Measurements from ENCODE around the gene GZMH. TPM values are rescaled to one million over a fixed set of nuclear protein-coding genes. Genes with fewer than 3 reads are reported as not detected.

The GZMH gene
- total RNA-seq, 1 experiment from 2014 or later: not detected

DNA sequence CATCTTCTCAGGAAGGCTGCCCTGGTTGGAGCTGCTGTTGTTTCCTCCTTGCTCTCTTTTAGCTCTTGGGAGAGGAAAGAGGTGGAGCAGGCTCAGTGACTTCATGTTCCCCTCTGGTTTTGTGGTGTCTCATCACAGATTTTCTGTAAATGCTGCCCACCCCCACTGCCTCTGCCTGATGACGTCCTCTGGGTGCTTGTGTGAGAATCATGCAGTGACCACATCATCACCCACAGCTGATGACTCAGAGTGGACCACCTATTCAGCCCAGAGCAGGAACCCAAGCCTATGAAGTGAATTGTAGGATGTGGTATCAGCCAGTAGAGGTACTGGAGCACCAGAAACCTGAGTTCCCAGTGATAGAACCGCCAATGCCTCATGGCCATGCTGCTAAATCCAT is 24.7 kb upstream of the GZMH start, which contains the start of gene GZMB:
TSS of gene GZMB (minus strand) at position 33 of the 400 bp plus-strand sequence. CDS start at position 3, 30 bp downstream.
- no peaks in the 10 kb centered on the region for H4K20me1 ChIP-seq (ENCODE audit: insufficient read depth)
- no peaks in the 10 kb centered on the region for H3K27me3 ChIP-seq (ENCODE audit: insufficient read depth, low read depth)
- H3K4me3 ChIP-seq: no peak within 1 kb of the TSS
- no TSS peak for BruUV-seq (replicated peaks)
- POLR2A ChIA-PET (ENCODE audit: unreplicated experiment): no interaction called here
- H3F3A ChIP-seq (ENCODE audit: insufficient read depth, low read depth): no peaks in the 10 kb centered on the region
- no peaks in the 10 kb centered on the region for H3K9me2 ChIP-seq (ENCODE audit: insufficient read depth)
- no peaks in the 10 kb centered on the region for H3K9me3 ChIP-seq (ENCODE audit: insufficient read depth, low read depth)
- H3K27ac ChIP-seq: no peak within 1 kb of the TSS
- no peak for DNase-seq
- H2AFZ ChIP-seq: no peak within 1 kb of the TSS
- no peaks in the 10 kb centered on the region for H3K4me1 ChIP-seq (replicated peaks; ENCODE audit: insufficient read depth)
- CTCF ChIA-PET: no interaction called here
- H3K36me3 ChIP-seq (ENCODE audit: low read depth): no peaks in the 10 kb centered on the region
- no peak within 1 kb of the TSS for H3K4me2 ChIP-seq
- intact Hi-C loops (cut with micrococcal nuclease; ENCODE audit: unreplicated experiment): no loop called here
- TF ChIP-seq, protein P1, sequence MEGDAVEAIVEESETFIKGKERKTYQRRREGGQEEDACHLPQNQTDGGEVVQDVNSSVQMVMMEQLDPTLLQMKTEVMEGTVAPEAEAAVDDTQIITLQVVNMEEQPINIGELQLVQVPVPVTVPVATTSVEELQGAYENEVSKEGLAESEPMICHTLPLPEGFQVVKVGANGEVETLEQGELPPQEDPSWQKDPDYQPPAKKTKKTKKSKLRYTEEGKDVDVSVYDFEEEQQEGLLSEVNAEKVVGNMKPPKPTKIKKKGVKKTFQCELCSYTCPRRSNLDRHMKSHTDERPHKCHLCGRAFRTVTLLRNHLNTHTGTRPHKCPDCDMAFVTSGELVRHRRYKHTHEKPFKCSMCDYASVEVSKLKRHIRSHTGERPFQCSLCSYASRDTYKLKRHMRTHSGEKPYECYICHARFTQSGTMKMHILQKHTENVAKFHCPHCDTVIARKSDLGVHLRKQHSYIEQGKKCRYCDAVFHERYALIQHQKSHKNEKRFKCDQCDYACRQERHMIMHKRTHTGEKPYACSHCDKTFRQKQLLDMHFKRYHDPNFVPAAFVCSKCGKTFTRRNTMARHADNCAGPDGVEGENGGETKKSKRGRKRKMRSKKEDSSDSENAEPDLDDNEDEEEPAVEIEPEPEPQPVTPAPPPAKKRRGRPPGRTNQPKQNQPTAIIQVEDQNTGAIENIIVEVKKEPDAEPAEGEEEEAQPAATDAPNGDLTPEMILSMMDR (conservative IDR thresholded peaks at IDR 0.05): no peak
- TF ChIP-seq EZH2 (IDR thresholded peaks at IDR 0.05; ENCODE audit: low read depth): no peak
- no peaks in the 10 kb centered on the region for H3K79me2 ChIP-seq (ENCODE audit: low read depth)

DNA sequence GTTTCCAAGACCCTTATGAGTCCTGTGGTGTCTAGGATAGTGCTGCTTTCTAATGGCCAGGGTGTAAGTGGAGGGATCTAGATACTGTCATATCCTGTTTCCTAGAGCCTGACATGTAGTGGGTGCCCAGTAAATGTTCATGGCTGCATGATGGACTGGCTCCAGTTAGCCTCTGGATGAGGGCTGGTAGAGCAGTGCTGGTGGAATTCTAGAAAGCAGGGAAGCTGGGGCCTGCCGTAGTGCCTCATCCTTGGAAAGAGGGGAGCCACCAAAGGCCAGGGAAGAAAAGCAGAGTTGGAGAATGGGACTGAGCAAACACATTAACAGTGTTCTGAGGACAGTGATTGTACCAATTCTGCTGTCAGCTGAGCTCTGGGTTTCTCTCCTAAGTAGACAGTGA is 23.9 kb upstream of the GZMH start:
- DNase-seq: no peak
- H3K27me3 ChIP-seq (ENCODE audit: insufficient read depth, low read depth): no peaks in the 10 kb centered on the region
- no peaks in the 10 kb centered on the region for H3K9me2 ChIP-seq (ENCODE audit: insufficient read depth)
- ChIA-PET POLR2A (ENCODE audit: unreplicated experiment) (no interaction called here), CTCF (no interaction called here)
- no peaks in the 10 kb centered on the region for H4K20me1 ChIP-seq (ENCODE audit: insufficient read depth)
- no peak for TF ChIP-seq EZH2 (IDR thresholded peaks at IDR 0.05; ENCODE audit: low read depth)
- TF ChIP-seq, protein P1 (conservative IDR thresholded peaks at IDR 0.05): no peak
- intact Hi-C loops (cut with micrococcal nuclease; ENCODE audit: unreplicated experiment): no loop called here
- no peak overlapping the region for H3K27ac ChIP-seq
- H3K36me3 ChIP-seq (ENCODE audit: low read depth): no peaks in the 10 kb centered on the region
- no peak overlapping the region for H3K4me3 ChIP-seq
- no peaks in the 10 kb centered on the region for H3K9me3 ChIP-seq (ENCODE audit: insufficient read depth, low read depth)
- no peaks in the 10 kb centered on the region for H3K79me2 ChIP-seq (ENCODE audit: low read depth)
- H3F3A ChIP-seq (ENCODE audit: insufficient read depth, low read depth): no peaks in the 10 kb centered on the region
- H3K4me1 ChIP-seq (replicated peaks; ENCODE audit: insufficient read depth): no peaks in the 10 kb centered on the region
- BruUV-seq (replicated peaks): no TSS peak
- H3K4me2 ChIP-seq: no peak overlapping the region
- H2AFZ ChIP-seq: no peak overlapping the region

DNA sequence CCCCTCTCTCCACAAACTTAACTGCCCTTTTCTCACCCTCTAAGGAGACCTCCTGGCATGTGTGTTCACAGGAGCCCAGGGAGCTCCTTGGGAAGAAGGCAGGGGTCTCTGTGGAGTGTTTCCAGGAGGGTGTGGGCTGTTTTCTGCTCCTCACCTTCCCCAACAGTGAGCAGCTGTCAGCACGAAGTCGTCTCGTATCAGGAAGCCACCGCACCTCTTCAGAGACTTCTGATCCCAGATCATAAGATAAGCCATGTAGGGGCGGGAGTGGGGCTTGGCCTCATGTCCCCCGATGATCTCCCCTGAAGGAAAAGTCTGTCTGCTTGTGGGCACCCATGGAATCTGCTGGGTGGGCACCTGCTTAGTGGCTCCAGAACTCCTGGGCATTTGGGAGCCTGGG is 23.3 kb upstream of the GZMH start:
- BruUV-seq (replicated peaks): no TSS peak
- intact Hi-C loops (cut with micrococcal nuclease; ENCODE audit: unreplicated experiment): no loop called here

More for the DNA sequence above, 23.3 kb upstream of the GZMH start:
- no peak overlapping the region for H3K4me3 ChIP-seq
- no peaks in the 10 kb centered on the region for H4K20me1 ChIP-seq (ENCODE audit: insufficient read depth)
- H3K4me1 ChIP-seq (replicated peaks; ENCODE audit: insufficient read depth): no peaks in the 10 kb centered on the region
- no peak overlapping the region for H2AFZ ChIP-seq
- no peak for DNase-seq
- H3K36me3 ChIP-seq (ENCODE audit: low read depth): no peaks in the 10 kb centered on the region
- CTCF ChIA-PET: no interaction called here
- TF ChIP-seq EZH2 (IDR thresholded peaks at IDR 0.05; ENCODE audit: low read depth): no peak
- TF ChIP-seq, protein P1 (conservative IDR thresholded peaks at IDR 0.05): no peak
- POLR2A ChIA-PET (ENCODE audit: unreplicated experiment): no interaction called here
- no peaks in the 10 kb centered on the region for H3K27me3 ChIP-seq (ENCODE audit: insufficient read depth, low read depth)
- no peaks in the 10 kb centered on the region for H3K9me2 ChIP-seq (ENCODE audit: insufficient read depth)
- H3K9me3 ChIP-seq (ENCODE audit: insufficient read depth, low read depth): no peaks in the 10 kb centered on the region
- no peak overlapping the region for H3K4me2 ChIP-seq
- no peak overlapping the region for H3K27ac ChIP-seq
- no peaks in the 10 kb centered on the region for H3K79me2 ChIP-seq (ENCODE audit: low read depth)
- H3F3A ChIP-seq (ENCODE audit: insufficient read depth, low read depth): no peaks in the 10 kb centered on the region
